GM18858 (cell line): ENCODE data around the gene THBS2.

Source experiments
- ATAC-seq: cut with Tn5 transposase; IDR thresholded peaks from one replicate; pipeline ENCODE4 v1.9.1; 2021; ENCODE audit not compliant: unreplicated experiment

Gene THBS2

GRCh38 chr6:169168706-169169105 lies 84.9 kb downstream of the THBS2 start:
- ATAC-seq: no peak

GRCh38 chr6:169168302-169168630 lies 85.4 kb downstream of the THBS2 start:
- no peak for ATAC-seq

- no peak for ATAC-seq
These were observed 85.9 kb downstream of the THBS2 start for GRCh38 chr6:169167581-169168301.

GRCh38 chr6:169166896-169167580 lies 86.6 kb downstream of the THBS2 start:
- ATAC-seq: no peak
